Neural progenitor cell (in vitro differentiated cells): ENCODE data around the gene NELFCD. TPM values are rescaled to one million over a fixed set of nuclear protein-coding genes. Genes with fewer than 3 reads are reported as not detected.
A peak's percentile ranks its signal among the peaks of the same experiment; 100 is the strongest.
"Not testable (repeated sequence)": the region's sequence is repeated elsewhere in the genome, so short reads cannot be mapped to it uniquely, and the experiment has no call there.

Source experiments
- DNase-seq: peaks from one replicate; pipeline ENCODE4 v3.0.0-alpha.2; 2016; ENCODE audit warnings: low spot score
- H2AFZ ChIP-seq: fragments of 200-600 bp; sonication (generic); replicated peaks from 2 replicates; pipeline ENCODE4 v1.6.1; 2016; ENCODE audit warnings: antibody characterized with exemption
- H3F3A ChIP-seq: fragments of 200-600 bp; sonication (generic); 2 replicates; pipeline ENCODE4 v1.6.1; 2016; ENCODE audit warnings: antibody characterized with exemption, low read depth
- H3K27ac ChIP-seq: fragments of 200-600 bp; sonication (generic); 2 replicates; pipeline ENCODE4 v1.5.1; 2016; ENCODE audit warnings: mild to moderate bottlenecking
- H3K27me3 ChIP-seq: fragments of 200-600 bp; sonication (generic); 2 replicates; pipeline ENCODE4 v1.6.1; 2016; ENCODE audit warnings: mild to moderate bottlenecking, moderate library complexity
- H3K36me3 ChIP-seq: fragments of 200-600 bp; sonication (generic); 2 replicates; pipeline ENCODE4 v1.5.1; 2016
- H3K4me1 ChIP-seq: fragments of 200-600 bp; sonication (generic); 2 replicates; pipeline ENCODE4 v1.6.1; 2016; ENCODE audit warnings: mixed run types
- H3K4me2 ChIP-seq: fragments of 200-600 bp; sonication (generic); 2 replicates; pipeline ENCODE4 v1.6.1; 2016
- H3K4me3 ChIP-seq: fragments of 200-600 bp; sonication (generic); 2 replicates; pipeline ENCODE4 v1.5.1; 2016
- H3K79me2 ChIP-seq: fragments of 200-600 bp; sonication (generic); 2 replicates; pipeline ENCODE4 v1.6.1; 2016; ENCODE audit warnings: low read depth
- H3K9ac ChIP-seq: fragments of 200-600 bp; sonication (generic); 2 replicates; pipeline ENCODE4 v1.6.1; 2016
- H3K9me3 ChIP-seq: fragments of 200-600 bp; sonication (generic); 2 replicates; pipeline ENCODE4 v1.5.1; 2016; ENCODE audit warnings: low read depth
- H4K20me1 ChIP-seq: fragments of 200-600 bp; sonication (generic); 2 replicates; pipeline ENCODE4 v1.6.1; 2016; ENCODE audit warnings: low read depth
- H3K27ac Mint-ChIP-seq: 3 replicates; pipeline ENCODE4 v1.8.0; 2021; ENCODE audit warnings: mixed read lengths
- H3K27me3 Mint-ChIP-seq: 2 replicates; pipeline ENCODE4 v1.8.0; 2022; ENCODE audit warnings: low read depth, mild to moderate bottlenecking, inconsistent platforms, moderate library complexity, mixed read lengths; ENCODE audit not compliant: insufficient read depth
- H3K36me3 Mint-ChIP-seq: 3 replicates; pipeline ENCODE4 v1.8.0; 2021; ENCODE audit warnings: mixed read lengths
- H3K4me1 Mint-ChIP-seq: 3 replicates; pipeline ENCODE4 v1.8.0; 2021; ENCODE audit warnings: mixed read lengths
- H3K4me3 Mint-ChIP-seq: 3 replicates; pipeline ENCODE4 v1.8.0; 2021; ENCODE audit warnings: mild to moderate bottlenecking, moderate library complexity, mixed read lengths
- H3K9me3 Mint-ChIP-seq: 3 replicates; pipeline ENCODE4 v1.8.0; 2020; ENCODE audit warnings: mixed read lengths
- EZH2 ChIP-seq: fragments of 200-600 bp; sonication (generic); IDR thresholded peaks from 2 replicates; pipeline ENCODE4 v1.6.1; 2017; ENCODE audit warnings: antibody characterized with exemption, mild to moderate bottlenecking, moderate library complexity
- EZH2phosphoT487 ChIP-seq: fragments of 200-600 bp; sonication (generic); IDR thresholded peaks from 2 replicates; pipeline ENCODE4 v1.6.1; 2017; ENCODE audit warnings: antibody characterized with exemption
- total RNA-seq: library from RNA; depleted of rRNA; stranded (reverse); fragments of >200 nt; gene quantifications from 2 replicates; pipeline ENCODE4 v1.2.3, GENCODE V29; 2015; ENCODE audit warnings: low replicate concordance
- TF ChIP-seq, protein P1 (sequence below): fragments of 200-600 bp; sonication (generic); IDR thresholded peaks from 2 replicates; pipeline ENCODE4 v1.5.1; 2017; ENCODE audit warnings: antibody characterized with exemption, mild to moderate bottlenecking

NELFCD gene
- total RNA-seq, 1 donor from 2014 or later, result 58.9 TPM

DNA sequence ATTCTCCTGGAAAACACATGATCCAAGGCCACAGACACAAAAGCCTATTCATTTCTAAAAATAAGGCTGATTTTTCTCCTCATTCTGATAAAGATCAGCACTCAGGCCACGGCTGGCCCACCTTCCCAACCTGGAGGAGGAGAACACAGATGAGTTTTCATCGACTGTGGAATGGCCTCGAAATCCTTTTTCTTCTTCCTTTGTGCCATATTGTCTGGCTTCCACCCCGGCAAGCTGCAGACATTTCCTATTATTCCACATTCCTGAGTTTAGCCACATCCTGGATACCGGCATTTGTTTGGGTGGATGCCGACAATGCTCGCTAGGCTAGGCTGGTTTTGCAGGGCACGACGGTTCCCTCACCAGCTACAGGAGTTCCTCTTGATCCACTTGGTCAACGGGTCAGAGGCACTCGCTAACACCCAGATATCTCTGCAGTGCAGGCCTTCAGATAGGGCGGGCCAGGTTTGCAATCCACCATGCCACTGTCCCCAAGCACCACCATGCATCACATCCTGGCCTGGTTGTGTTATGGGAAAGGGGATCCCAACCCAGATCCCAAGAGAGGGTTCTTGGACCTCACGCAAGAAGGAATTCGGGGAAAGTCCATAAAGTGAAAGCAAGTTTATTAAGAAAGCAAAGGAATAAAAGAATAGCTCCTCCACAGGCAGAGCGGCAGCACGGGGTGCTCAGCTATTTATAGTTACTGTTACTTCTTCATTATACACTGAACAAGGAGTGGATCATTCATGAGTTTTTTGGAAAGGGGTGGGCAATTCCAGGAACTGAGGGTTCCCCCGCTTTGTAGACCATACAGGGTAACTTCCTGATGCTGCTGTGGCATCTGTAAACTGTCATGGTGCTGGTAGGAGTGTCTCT lies 30.2 kb downstream of the NELFCD start:
- Histone ChIP-seq H4K20me1 (no peaks in the 10 kb centered on the region), H3K27ac (no peak overlapping the region), H3K4me1 (peaks cover 9% of the 10 kb centered on the region), H3K9ac (no peak overlapping the region), H3K4me2 (no peak overlapping the region), H3K9me3 (no peaks in the 10 kb centered on the region), H2AFZ (no peak overlapping the region), H3F3A (no peaks in the 10 kb centered on the region), H3K79me2 (no peaks in the 10 kb centered on the region), H3K27me3 (peaks cover 11% of the 10 kb centered on the region), H3K36me3 (no peaks in the 10 kb centered on the region), H3K4me3 (no peak overlapping the region)
- no peak for TF ChIP-seq EZH2phosphoT487
- TF ChIP-seq EZH2, result no peak
- TF ChIP-seq, protein P1, sequence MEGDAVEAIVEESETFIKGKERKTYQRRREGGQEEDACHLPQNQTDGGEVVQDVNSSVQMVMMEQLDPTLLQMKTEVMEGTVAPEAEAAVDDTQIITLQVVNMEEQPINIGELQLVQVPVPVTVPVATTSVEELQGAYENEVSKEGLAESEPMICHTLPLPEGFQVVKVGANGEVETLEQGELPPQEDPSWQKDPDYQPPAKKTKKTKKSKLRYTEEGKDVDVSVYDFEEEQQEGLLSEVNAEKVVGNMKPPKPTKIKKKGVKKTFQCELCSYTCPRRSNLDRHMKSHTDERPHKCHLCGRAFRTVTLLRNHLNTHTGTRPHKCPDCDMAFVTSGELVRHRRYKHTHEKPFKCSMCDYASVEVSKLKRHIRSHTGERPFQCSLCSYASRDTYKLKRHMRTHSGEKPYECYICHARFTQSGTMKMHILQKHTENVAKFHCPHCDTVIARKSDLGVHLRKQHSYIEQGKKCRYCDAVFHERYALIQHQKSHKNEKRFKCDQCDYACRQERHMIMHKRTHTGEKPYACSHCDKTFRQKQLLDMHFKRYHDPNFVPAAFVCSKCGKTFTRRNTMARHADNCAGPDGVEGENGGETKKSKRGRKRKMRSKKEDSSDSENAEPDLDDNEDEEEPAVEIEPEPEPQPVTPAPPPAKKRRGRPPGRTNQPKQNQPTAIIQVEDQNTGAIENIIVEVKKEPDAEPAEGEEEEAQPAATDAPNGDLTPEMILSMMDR, result no peak
- H3K4me3 Mint-ChIP-seq, result no peak overlapping the region
- H3K4me1 Mint-ChIP-seq, result peaks cover 23% of the 10 kb centered on the region
- H3K27me3 Mint-ChIP-seq, result peaks cover 5% of the 10 kb centered on the region
- peak overlapping the region; percentile 81 for H3K27ac Mint-ChIP-seq
- DNase-seq, result peak; percentile 15
- no peaks in the 10 kb centered on the region for H3K9me3 Mint-ChIP-seq
- no peaks in the 10 kb centered on the region for H3K36me3 Mint-ChIP-seq

DNA sequence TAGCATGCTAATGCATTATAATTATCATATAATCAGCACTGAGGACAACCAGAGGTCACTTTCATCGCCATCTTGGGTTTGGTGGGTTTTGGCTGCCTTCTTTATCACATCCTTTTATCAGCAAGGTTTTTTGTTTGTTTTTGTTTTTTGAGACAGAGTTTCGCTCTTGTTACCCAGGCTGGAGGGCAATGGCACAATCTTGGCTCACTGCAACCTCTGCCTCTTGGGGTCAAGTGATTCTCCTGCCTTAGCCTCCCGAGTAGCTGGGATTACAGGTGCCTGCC lies 30.8 kb downstream of the NELFCD start:
- H3F3A ChIP-seq, H3K9ac ChIP-seq, DNase-seq, H2AFZ ChIP-seq, H3K4me1 ChIP-seq, H4K20me1 ChIP-seq, H3K4me3 Mint-ChIP-seq, H3K4me2 ChIP-seq, H3K27ac Mint-ChIP-seq, H3K9me3 ChIP-seq, H3K36me3 ChIP-seq, H3K27me3 Mint-ChIP-seq, H3K4me3 ChIP-seq, H3K79me2 ChIP-seq, H3K27ac ChIP-seq, H3K36me3 Mint-ChIP-seq, H3K9me3 Mint-ChIP-seq: not testable (repeated sequence)
- peaks cover 26% of the 10 kb centered on the region for H3K4me1 Mint-ChIP-seq
- H3K27me3 ChIP-seq, result peaks cover 11% of the 10 kb centered on the region

DNA sequence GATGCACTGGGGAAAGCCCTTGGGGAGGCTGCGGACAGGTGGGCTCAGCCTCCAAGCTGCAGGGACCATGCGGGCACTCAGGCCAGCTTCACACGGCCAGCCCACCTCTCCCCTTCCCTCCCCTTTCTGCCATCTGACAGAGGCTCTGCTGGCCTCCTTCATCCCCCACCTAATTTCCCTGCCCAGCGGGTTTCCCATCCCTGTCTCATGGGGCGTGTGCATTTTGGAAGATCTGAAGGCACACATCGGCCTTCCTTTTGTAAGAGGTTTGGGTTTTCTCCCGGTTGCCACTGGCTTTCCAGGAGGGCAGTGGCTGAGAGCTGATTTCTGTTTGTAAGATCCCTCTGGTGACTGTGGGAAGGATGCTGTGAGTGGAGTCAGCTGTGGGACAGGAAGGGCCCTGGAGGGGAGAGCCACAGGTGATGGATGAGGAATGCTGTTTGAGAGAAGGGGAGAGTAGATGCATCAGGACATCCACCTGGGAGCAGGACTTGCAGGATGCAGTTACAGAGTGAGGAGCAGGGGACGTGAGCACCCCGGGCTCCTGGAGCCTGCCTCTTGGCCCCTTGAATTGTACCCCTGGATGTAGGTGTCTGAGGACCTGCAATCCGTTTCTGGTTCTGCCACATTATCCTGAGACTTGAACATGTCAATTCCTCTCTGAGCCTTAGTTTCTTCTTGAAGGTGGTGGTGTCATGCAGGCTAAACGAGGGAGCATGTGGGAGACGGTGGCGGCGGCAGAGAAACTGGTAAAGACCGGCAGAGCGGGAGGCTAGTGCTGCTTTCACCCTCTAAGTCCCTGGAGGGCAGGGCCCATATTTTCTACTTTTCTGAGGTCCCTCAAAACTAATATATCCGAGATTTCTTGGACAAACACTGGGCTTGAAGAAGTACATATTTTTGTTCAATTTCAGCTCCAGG lies 32.2 kb downstream of the NELFCD start:
- Mint-ChIP-seq H3K36me3 (no peaks in the 10 kb centered on the region), H3K4me1 (peaks cover 24% of the 10 kb centered on the region), H3K27ac (peak overlapping the region; percentile 3), H3K4me3 (no peak overlapping the region), H3K9me3 (no peaks in the 10 kb centered on the region), H3K27me3 (peaks cover 4% of the 10 kb centered on the region)
- peaks cover 7% of the 10 kb centered on the region for H3K4me1 ChIP-seq
- no peaks in the 10 kb centered on the region for H3K9me3 ChIP-seq
- no peak for DNase-seq
- H3K79me2 ChIP-seq, result no peaks in the 10 kb centered on the region
- H3K4me3 ChIP-seq, result no peak overlapping the region
- no peak overlapping the region for H2AFZ ChIP-seq
- H3K4me2 ChIP-seq, result no peak overlapping the region
- no peaks in the 10 kb centered on the region for H4K20me1 ChIP-seq
- no peak overlapping the region for H3K27ac ChIP-seq
- no peaks in the 10 kb centered on the region for H3F3A ChIP-seq
- H3K9ac ChIP-seq, result no peak overlapping the region
- H3K27me3 ChIP-seq, result peaks cover under 1% of the 10 kb centered on the region
- TF ChIP-seq EZH2phosphoT487 (no peak), EZH2 (no peak)
- TF ChIP-seq, protein P1, result no peak
- no peaks in the 10 kb centered on the region for H3K36me3 ChIP-seq
